ENCODE results near the gene MTUS2. TPM values are rescaled to one million over a fixed set of nuclear protein-coding genes. Genes with fewer than 3 reads are reported as not detected.
A peak's percentile ranks its signal among the peaks of the same experiment; 100 is the strongest.

MTUS2 gene
- total RNA-seq (2014; rRNA removed; shearing (Covaris generic); ENCODE audit: low replicate concordance): not detected in 2 replicates

- Histone ChIP-seq H3K9me3 (no peaks in the 10 kb centered on the region), H3K27me3 (peaks cover 35% of the 10 kb centered on the region), H3K4me3 (no peak within 1 kb of the TSS), H3K36me3 (no peaks in the 10 kb centered on the region)
- no peak for DNase-seq
Observed at GRCh38 chr13:28820099-28821051, at the start of gene MTUS2. Gene MTUS2 (plus strand): TSS chr13:28820339.

GRCh38 chr13:28778308-28779215, 41.6 kb upstream of the MTUS2 start:
- H3K4me3 ChIP-seq: no peak overlapping the region
- H3K9me3 ChIP-seq: no peaks in the 10 kb centered on the region
- no peak for DNase-seq
- H3K27me3 ChIP-seq: no peaks in the 10 kb centered on the region
- no peaks in the 10 kb centered on the region for H3K36me3 ChIP-seq

GRCh38 chr13:28792992-28793391, 27.1 kb upstream of the MTUS2 start:
- peak; percentile 72 for DNase-seq
- no peak overlapping the region for H3K4me3 ChIP-seq
- H3K36me3 ChIP-seq: no peaks in the 10 kb centered on the region
- no peaks in the 10 kb centered on the region for H3K27me3 ChIP-seq
- no peaks in the 10 kb centered on the region for H3K9me3 ChIP-seq

GRCh38 chr13:28794396-28794795, 25.7 kb upstream of the MTUS2 start:
- no peaks in the 10 kb centered on the region for H3K36me3 ChIP-seq
- H3K27me3 ChIP-seq: peaks cover 3% of the 10 kb centered on the region; the same call in 1 of the 2 replicates
- no peak overlapping the region for H3K4me3 ChIP-seq
- H3K9me3 ChIP-seq: no peaks in the 10 kb centered on the region
- no peak for DNase-seq

GRCh38 chr13:28796938-28797257, 23.2 kb upstream of the MTUS2 start:
- Histone ChIP-seq H3K9me3 (no peaks in the 10 kb centered on the region), H3K36me3 (no peaks in the 10 kb centered on the region), H3K27me3 (peaks cover 7% of the 10 kb centered on the region), H3K4me3 (no peak overlapping the region)
- DNase-seq: no peak

GRCh38 chr13:28805193-28805819, 14.8 kb upstream of the MTUS2 start:
- no peak for DNase-seq
- Histone ChIP-seq H3K27me3 (peaks cover 5% of the 10 kb centered on the region), H3K36me3 (no peaks in the 10 kb centered on the region), H3K9me3 (no peaks in the 10 kb centered on the region), H3K4me3 (no peak overlapping the region)

GRCh38 chr13:28817204-28817603, 2.9 kb upstream of the MTUS2 start:
- Histone ChIP-seq H3K27me3 (peaks cover 32% of the 10 kb centered on the region), H3K4me3 (no peak overlapping the region), H3K9me3 (no peaks in the 10 kb centered on the region), H3K36me3 (no peaks in the 10 kb centered on the region)
- no peak for DNase-seq

- H3K4me3 ChIP-seq: no peak overlapping the region
- DNase-seq: peak; percentile 22
- H3K9me3 ChIP-seq: no peaks in the 10 kb centered on the region
- no peaks in the 10 kb centered on the region for H3K36me3 ChIP-seq
- H3K27me3 ChIP-seq: peaks cover 35% of the 10 kb centered on the region
Observed at GRCh38 chr13:28819046-28819730, 951 bp upstream of the MTUS2 start.

GRCh38 chr13:28819735-28820098, 422 bp upstream of the MTUS2 start:
- Histone ChIP-seq H3K4me3 (no peak overlapping the region), H3K36me3 (no peaks in the 10 kb centered on the region), H3K27me3 (peaks cover 35% of the 10 kb centered on the region), H3K9me3 (no peaks in the 10 kb centered on the region)
- DNase-seq: peak; percentile 52

GRCh38 chr13:28822151-28822550, 2.0 kb downstream of the MTUS2 start:
- Histone ChIP-seq H3K27me3 (peaks cover 35% of the 10 kb centered on the region), H3K9me3 (no peaks in the 10 kb centered on the region)
- DNase-seq: no peak

GRCh38 chr13:28822801-28823200, 2.7 kb downstream of the MTUS2 start:
- Histone ChIP-seq H3K36me3 (no peaks in the 10 kb centered on the region), H3K27me3 (peaks cover 33% of the 10 kb centered on the region), H3K4me3 (no peak overlapping the region), H3K9me3 (no peaks in the 10 kb centered on the region)
- DNase-seq: no peak

More at GRCh38 chr13:28822151-28822550, 2.0 kb downstream of the MTUS2 start:
- Histone ChIP-seq H3K4me3 (no peak overlapping the region), H3K36me3 (no peaks in the 10 kb centered on the region)

- H3K27me3 ChIP-seq: peaks cover 19% of the 10 kb centered on the region
- H3K4me3 ChIP-seq: no peak overlapping the region
- H3K36me3 ChIP-seq: no peaks in the 10 kb centered on the region
- peaks cover under 1% of the 10 kb centered on the region for H3K9me3 ChIP-seq
- no peak for DNase-seq
Observed at GRCh38 chr13:28825379-28825778, 5.2 kb downstream of the MTUS2 start.

GRCh38 chr13:28826368-28826767, 6.2 kb downstream of the MTUS2 start:
- H3K27me3 ChIP-seq: peaks cover 9% of the 10 kb centered on the region
- DNase-seq: no peak

GRCh38 chr13:28830580-28830979, 10.4 kb downstream of the MTUS2 start:
- Histone ChIP-seq H3K27me3 (no peaks in the 10 kb centered on the region; the same call in none of the 2 replicates), H3K4me3 (no peak overlapping the region), H3K36me3 (no peaks in the 10 kb centered on the region), H3K9me3 (peaks cover 13% of the 10 kb centered on the region)
- DNase-seq: no peak

More at GRCh38 chr13:28826368-28826767, 6.2 kb downstream of the MTUS2 start:
- Histone ChIP-seq H3K4me3 (no peak overlapping the region), H3K36me3 (no peaks in the 10 kb centered on the region), H3K9me3 (peaks cover 11% of the 10 kb centered on the region)

GRCh38 chr13:28831117-28831516, 11.0 kb downstream of the MTUS2 start:
- Histone ChIP-seq H3K27me3 (no peaks in the 10 kb centered on the region; the same call in 1 of the 2 replicates), H3K9me3 (peaks cover 13% of the 10 kb centered on the region), H3K4me3 (no peak overlapping the region), H3K36me3 (no peaks in the 10 kb centered on the region)
- no peak for DNase-seq

GRCh38 chr13:28837111-28837510, 17.0 kb downstream of the MTUS2 start:
- Histone ChIP-seq H3K36me3 (no peaks in the 10 kb centered on the region), H3K27me3 (no peaks in the 10 kb centered on the region; the same call in 1 of the 2 replicates), H3K4me3 (no peak overlapping the region), H3K9me3 (peaks cover under 1% of the 10 kb centered on the region; the same call in 1 of the 2 replicates)
- DNase-seq: no peak

All from MG63 (cell line).